ENCODE measurements around the gene ABCB11.

- TF ChIP-seq GATA2 (IDR thresholded peaks at IDR 0.05; ENCODE audit: low read depth, low read length) (no peak), GATA3 (IDR thresholded peaks at IDR 0.05; ENCODE audit: low read depth, low read length) (no peak)
Observed at GRCh38 chr2:169049142-169049541, 18.0 kb upstream of the ABCB11 start.

Measured in SH-SY5Y (cell line).